ENCODE results near the gene RGS19. TPM values are rescaled to one million over a fixed set of nuclear protein-coding genes. Genes with fewer than 3 reads are reported as not detected.
A peak's percentile ranks its signal among the peaks of the same experiment; 100 is the strongest.

RGS19 gene
- polyA plus RNA-seq, 1 of the 3 experiments (the other 2 are of a cell fraction), result 20.5 TPM

DNA sequence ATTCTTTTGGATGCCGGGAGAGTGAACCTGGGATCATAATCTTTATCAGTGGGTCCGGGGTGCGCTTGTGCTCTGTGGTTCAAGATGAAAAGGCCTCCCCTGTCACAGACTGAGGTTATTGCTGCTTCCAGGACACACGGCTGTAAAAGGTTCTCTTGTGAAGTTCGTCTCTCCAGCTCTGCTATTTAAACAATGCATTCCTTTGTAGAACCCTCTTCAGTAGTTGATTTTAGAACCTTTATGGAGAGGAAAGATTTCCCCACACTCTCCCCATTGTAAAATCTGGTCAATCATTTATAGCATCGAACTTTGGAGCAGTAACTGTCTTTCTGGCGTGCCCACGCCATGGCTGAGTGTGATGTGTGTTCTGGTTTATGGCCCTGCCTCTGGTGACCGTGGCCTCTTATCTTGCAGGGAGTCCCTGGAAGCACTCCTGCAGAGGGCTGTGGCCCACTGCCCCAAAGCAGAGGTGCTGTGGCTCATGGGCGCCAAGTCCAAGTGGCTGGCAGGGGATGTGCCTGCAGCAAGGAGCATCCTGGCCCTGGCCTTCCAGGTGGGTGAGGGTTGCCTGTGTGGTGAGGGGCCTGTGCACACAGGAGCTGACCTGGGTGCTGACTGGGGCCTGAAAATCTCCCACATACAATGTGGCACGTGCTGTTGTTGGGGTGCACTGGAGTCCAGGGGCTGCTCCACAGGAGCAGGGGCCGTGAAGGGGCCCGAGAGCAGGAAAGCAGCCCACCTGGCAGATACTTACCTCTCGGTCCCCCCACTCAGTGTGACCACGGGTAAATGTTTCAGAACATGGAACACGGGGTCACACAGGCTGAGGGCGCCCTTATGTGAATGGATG lies 55.0 kb downstream of the RGS19 start:
- Histone ChIP-seq H4K20me1 (ENCODE audit: insufficient read depth) (no peaks in the 10 kb centered on the region), H3K79me2 (ENCODE audit: insufficient read depth) (no peaks in the 10 kb centered on the region), H3K9ac (no peak overlapping the region), H2AFZ (ENCODE audit: low read depth) (no peak overlapping the region), H3K4me2 (no peak overlapping the region), H3K4me1 (ENCODE audit: control insufficient read depth in 1 of 2, insufficient read depth in 2 of 2, low read depth in 1 of 2, low read length in 1 of 2) (peaks cover 0 to 48% of the 10 kb centered on the region in 2 experiments; a peak in 1 of 4 replicates), H3K4me3 (ENCODE audit: low read depth in 2 of 2, low read length in 1 of 2) (no peak overlapping the region), H3K36me3 (replicated peaks in 1 of 2; ENCODE audit: control insufficient read depth in 1 of 2, insufficient read depth in 2 of 2, low read length in 1 of 2) (peaks cover 34 to 56% of the 10 kb centered on the region in 2 experiments), H3K9me3 (no peaks in the 10 kb centered on the region), H3K27ac (ENCODE audit: low read depth in 2 of 2, low read length in 1 of 2) (peak overlapping the region in 1 of 2 experiments; percentile 74; a peak in 1 of 4 replicates), H3F3A (replicated peaks; ENCODE audit: insufficient read depth) (peaks cover 4% of the 10 kb centered on the region), H3K9me2 (no peaks in the 10 kb centered on the region), H3K27me3 (ENCODE audit: insufficient read depth) (no peaks in the 10 kb centered on the region)
- ChIA-PET CTCF (interaction anchor here (1.0 to 5.7 kb wide), 3 partner anchors 15 to 44 kb away, joined by 3 to 74 read pairs (median 8); partner anchors contain the start of genes PRPF6 and SAMD10), POLR2A (no interaction called here)
- TF ChIP-seq FOXM1 (IDR thresholded peaks at IDR 0.05; ENCODE audit: low read depth) (no peak), POLR2AphosphoS5 (IDR thresholded peaks at IDR 0.05; ENCODE audit: low read depth, low read length) (no peak), FOSL2 (IDR thresholded peaks at IDR 0.05; ENCODE audit: borderline replicate concordance, low read depth) (no peak), TAF1 (IDR thresholded peaks at IDR 0.05; ENCODE audit: borderline replicate concordance, low read depth, low read length) (no peak), CHD2 (IDR thresholded peaks at IDR 0.05; ENCODE audit: low read length, partially characterized antibody) (no peak), NFIC (IDR thresholded peaks at IDR 0.05; ENCODE audit: borderline replicate concordance) (no peak), GABPA (IDR thresholded peaks at IDR 0.05; ENCODE audit: low read depth) (no peak), ELF1 (IDR thresholded peaks at IDR 0.05) (no peak), GATA2 (CRISPR knock-in tag; IDR thresholded peaks at IDR 0.05) (no peak), ZBTB33 (IDR thresholded peaks at IDR 0.05; ENCODE audit: borderline replicate concordance, low read depth) (no peak), RAD21 (IDR thresholded peaks at IDR 0.05; ENCODE audit: low read length) (no peak), EZH2phosphoT487 (IDR thresholded peaks at IDR 0.05; ENCODE audit: borderline replicate concordance, low read depth) (no peak), USF2 (IDR thresholded peaks at IDR 0.05; ENCODE audit: borderline replicate concordance, low read depth, low read length) (no peak), SMC3 (IDR thresholded peaks at IDR 0.05; ENCODE audit: low read depth, low read length) (no peak), MXI1 (IDR thresholded peaks at IDR 0.05; ENCODE audit: low read depth, low read length) (no peak), EP300 (IDR thresholded peaks at IDR 0.05; ENCODE audit: borderline replicate concordance in 1 of 2, low read depth in 1 of 2, low read length in 1 of 2) (no peak), CTCF (IDR thresholded peaks at IDR 0.05) (no peak)
- TF ChIP-seq, protein P1, sequence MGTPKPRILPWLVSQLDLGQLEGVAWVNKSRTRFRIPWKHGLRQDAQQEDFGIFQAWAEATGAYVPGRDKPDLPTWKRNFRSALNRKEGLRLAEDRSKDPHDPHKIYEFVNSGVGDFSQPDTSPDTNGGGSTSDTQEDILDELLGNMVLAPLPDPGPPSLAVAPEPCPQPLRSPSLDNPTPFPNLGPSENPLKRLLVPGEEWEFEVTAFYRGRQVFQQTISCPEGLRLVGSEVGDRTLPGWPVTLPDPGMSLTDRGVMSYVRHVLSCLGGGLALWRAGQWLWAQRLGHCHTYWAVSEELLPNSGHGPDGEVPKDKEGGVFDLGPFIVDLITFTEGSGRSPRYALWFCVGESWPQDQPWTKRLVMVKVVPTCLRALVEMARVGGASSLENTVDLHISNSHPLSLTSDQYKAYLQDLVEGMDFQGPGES (IDR thresholded peaks at IDR 0.05; ENCODE audit: low read depth, low read length), result no peak
- no peak for DNase-seq
- WGBS (ENCODE audit: low lambda C conversion rate), result 89% methylated on average over 13 of the region's 17 CpGs

All from SK-N-SH (cell line).